Thyroid gland (tissue), 4 donors: Measurements from ENCODE around the gene PPP2CA. TPM values are rescaled to one million over a fixed set of nuclear protein-coding genes. Genes with fewer than 3 reads are reported as not detected.

Experiments used
- DNase-seq, 2 donors: peaks; one replicate each; pipeline ENCODE4 v3.0.0-alpha.2; 2019
- H3K27ac ChIP-seq, 3 donors: fragments of 200-600 bp; sonication (generic); 1 replicate in 2 of 3; 2 replicates in 1 of 3; pipeline ENCODE4 v1.5.1; 2016 to 2019; ENCODE audit warnings: mild to moderate bottlenecking in 1 of 3, moderate library complexity in 1 of 3
- H3K27me3 ChIP-seq: fragments of 200-600 bp; sonication (generic); one replicate; pipeline ENCODE4 v1.5.1; 2019
- H3K36me3 ChIP-seq, 2 donors: fragments of 200-600 bp; sonication (generic); one replicate each; pipeline ENCODE4 v1.5.1; 2016 to 2019
- H3K4me1 ChIP-seq, 2 donors: fragments of 200-600 bp; sonication (generic); one replicate each; pipeline ENCODE4 v1.5.1; 2017 to 2019
- H3K4me3 ChIP-seq, 3 donors: fragments of 200-600 bp; sonication (generic); replicated peaks in 1 of 3; 1 replicate in 2 of 3; 2 replicates in 1 of 3; pipeline ENCODE4 v1.5.1; 2016; ENCODE audit warnings: mild to moderate bottlenecking in 1 of 3
- H3K9me3 ChIP-seq: fragments of 200-600 bp; sonication (generic); one replicate; pipeline ENCODE4 v1.5.1; 2017
- POLR2A ChIP-seq, 2 donors: fragments of 450-650 bp; IDR thresholded peaks; one replicate each; pipeline ENCODE4 v1.6.1; 2017; ENCODE audit warnings: antibody characterized with exemption in 2 of 2, mild to moderate bottlenecking in 2 of 2, moderate library complexity in 1 of 2
- whole genome bisulfite sequencing, 2 donors: methylation state at CpG; one replicate each; pipeline ENCODE4 v1.1.5; 2017; 5-methylcytosine and 5-hydroxymethylcytosine counted together
- intact Hi-C: fragments of 100-400 bp; cut with DNase I; formaldehyde crosslinking; loops from one replicate; pipeline ENCODE4 v1.15.1; 2023
- microRNA-seq: library from miRNA; unstranded; fragments of <30 nt; microRNA quantifications from one replicate; pipeline ENCODE4, GENCODE V29; 2016
- small RNA-seq: library from RNA; depleted of rRNA; stranded (forward); fragments of <200 nt; gene quantifications from one replicate; pipeline ENCODE3, GENCODE V24; 2016
- total RNA-seq, 4 donors: library from RNA; depleted of rRNA; stranded (reverse); fragments of >200 nt; gene quantifications; one replicate each; pipeline ENCODE4 v1.2.3, GENCODE V29; 2016
- TF ChIP-seq, protein P1 (sequence below), 6 experiments: fragments of 200-600 bp in 3 of 6; fragments of 450-650 bp in 3 of 6; sonication (generic) in 3 of 6; IDR thresholded peaks; one replicate each; pipeline ENCODE4 v1.5.1; 2016 to 2019; ENCODE audit warnings: antibody characterized with exemption in 6 of 6, mild to moderate bottlenecking in 2 of 6, inconsistent platforms in 1 of 6, moderate library complexity in 1 of 6

PPP2CA gene
- total RNA-seq, 4 donors from 2014 or later, result 78.2 to 220 (median 174) TPM

DNA sequence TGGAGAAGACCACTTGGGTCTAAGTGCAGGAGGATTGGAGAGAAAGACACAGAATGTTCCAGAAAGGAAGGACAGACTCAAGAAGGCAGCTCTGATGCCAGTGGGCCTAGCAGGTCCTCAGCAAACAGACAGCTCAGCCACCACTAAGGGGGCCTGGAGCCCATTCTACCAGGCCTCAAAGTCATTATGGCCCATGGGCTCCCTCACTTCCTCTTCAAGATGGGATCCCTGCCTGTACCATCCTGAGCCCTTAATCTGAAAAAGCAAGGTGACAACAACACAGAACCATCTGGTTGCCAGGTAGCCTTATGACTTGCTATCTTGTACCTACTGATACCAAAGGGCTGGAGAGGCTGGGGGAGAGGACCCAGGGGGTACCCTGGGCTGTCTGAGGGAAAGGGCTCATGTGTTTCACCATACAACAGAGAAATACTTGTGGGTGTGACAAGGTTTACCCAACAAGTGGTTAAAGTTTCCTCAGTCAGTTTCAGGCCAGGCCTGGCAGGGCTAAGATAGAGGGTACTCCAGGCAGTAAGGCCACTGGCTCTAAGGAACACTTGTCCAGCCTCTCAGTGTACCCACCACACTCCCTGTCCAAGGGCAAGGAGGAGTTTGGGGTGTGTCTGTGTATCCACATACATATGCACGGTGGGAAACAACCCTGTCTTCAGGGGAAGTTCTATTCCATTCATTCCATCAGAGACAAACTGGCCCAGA, 80.7 kb downstream of the PPP2CA start:
- Histone ChIP-seq H3K4me1 (peaks cover 6 to 11% of the 10 kb centered on the region in 2 donors), H3K27me3 (no peaks in the 10 kb centered on the region), H3K27ac (no peak overlapping the region), H3K4me3 (no peak overlapping the region), H3K36me3 (peaks cover 19 to 41% of the 10 kb centered on the region in 2 donors), H3K9me3 (no peaks in the 10 kb centered on the region)
- no peak for DNase-seq
- no peak for TF ChIP-seq POLR2A (IDR thresholded peaks at IDR 0.05)
- TF ChIP-seq, protein P1, sequence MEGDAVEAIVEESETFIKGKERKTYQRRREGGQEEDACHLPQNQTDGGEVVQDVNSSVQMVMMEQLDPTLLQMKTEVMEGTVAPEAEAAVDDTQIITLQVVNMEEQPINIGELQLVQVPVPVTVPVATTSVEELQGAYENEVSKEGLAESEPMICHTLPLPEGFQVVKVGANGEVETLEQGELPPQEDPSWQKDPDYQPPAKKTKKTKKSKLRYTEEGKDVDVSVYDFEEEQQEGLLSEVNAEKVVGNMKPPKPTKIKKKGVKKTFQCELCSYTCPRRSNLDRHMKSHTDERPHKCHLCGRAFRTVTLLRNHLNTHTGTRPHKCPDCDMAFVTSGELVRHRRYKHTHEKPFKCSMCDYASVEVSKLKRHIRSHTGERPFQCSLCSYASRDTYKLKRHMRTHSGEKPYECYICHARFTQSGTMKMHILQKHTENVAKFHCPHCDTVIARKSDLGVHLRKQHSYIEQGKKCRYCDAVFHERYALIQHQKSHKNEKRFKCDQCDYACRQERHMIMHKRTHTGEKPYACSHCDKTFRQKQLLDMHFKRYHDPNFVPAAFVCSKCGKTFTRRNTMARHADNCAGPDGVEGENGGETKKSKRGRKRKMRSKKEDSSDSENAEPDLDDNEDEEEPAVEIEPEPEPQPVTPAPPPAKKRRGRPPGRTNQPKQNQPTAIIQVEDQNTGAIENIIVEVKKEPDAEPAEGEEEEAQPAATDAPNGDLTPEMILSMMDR (IDR thresholded peaks at IDR 0.05), result no peak
- intact Hi-C loops, result loop anchor here (2.0 kb wide), 1 partner anchor 42 kb away; no protein-coding TSS in a partner anchor
- WGBS, 2 donors, result 54 to 57% methylated on average over 1 of the region's 1 CpG

Small RNAs within 50 kb of the gene (microRNA-seq; reads per million reads assigned to microRNA genes)
- not detected for gene MIR3661

Small RNAs within 50 kb of the gene (small RNA-seq; reads per million reads assigned to genes)
- not detected for gene MIR3661

Other genes with a start within 250 kb of the PPP2CA start
- gene VDAC1, start 221.1 kb downstream of the PPP2CA start, total RNA-seq, result 100 to 1,000 TPM; 122 to 166 (median 136) TPM
- gene TCF7, start 111.4 kb downstream of the PPP2CA start, total RNA-seq, result 10 to 100 TPM in 1 of 4 donors, 1 to 10 TPM in 3; 7.4 to 11.8 (median 8.9) TPM
- 100 to 1,000 TPM; 234 to 418 (median 346) TPM for gene SKP1, start 49.1 kb downstream of the PPP2CA start, total RNA-seq
- gene CDKL3, start 141.1 kb upstream of the PPP2CA start, total RNA-seq, result 1 to 10 TPM in 3 of 4 donors, not detected in 1; 1.3 to 6.6 (median 5.5) TPM
- 10 to 100 TPM; 36.8 to 83.2 (median 41.2) TPM for gene UBE2B, start 145.5 kb upstream of the PPP2CA start, total RNA-seq
- 10 to 100 TPM; 27.9 to 42.3 (median 34.8) TPM for gene CDKN2AIPNL, start 185.8 kb upstream of the PPP2CA start, total RNA-seq